H1 (cell line): ENCODE data around the gene MGMT. TPM values are rescaled to one million over a fixed set of nuclear protein-coding genes. Genes with fewer than 3 reads are reported as not detected.

Experiments used
- CHD1 ChIP-seq: IDR thresholded peaks from 2 replicates; pipeline ENCODE4 v1.6.1; 2012; ENCODE audit warnings: low read depth, low read length, improper control_type of control experiment
- FOSL1 ChIP-seq: IDR thresholded peaks from 2 replicates; pipeline ENCODE4 v1.6.1; 2011; ENCODE audit warnings: mild to moderate bottlenecking, low read depth, low read length, moderate library complexity; ENCODE audit not compliant: insufficient read depth
- RNF2 ChIP-seq: fragments of 200-900, 300-1000 bp; sonication (generic); IDR thresholded peaks from 2 replicates; pipeline ENCODE4 v1.7.1; 2016; ENCODE audit warnings: borderline replicate concordance, low read depth, mild to moderate bottlenecking, antibody characterized with exemption, low read length; ENCODE audit not compliant: poor library complexity, severe bottlenecking; ENCODE audit errors: missing control alignments
- SP2 ChIP-seq: IDR thresholded peaks from 2 replicates; pipeline ENCODE4 v1.6.1; 2012; ENCODE audit warnings: mild to moderate bottlenecking, low read length, inconsistent platforms
- TAF7 ChIP-seq: optimal IDR thresholded peaks from 2 replicates; pipeline ENCODE3; 2011; ENCODE audit warnings: low read depth, mild to moderate bottlenecking, inconsistent platforms, low read length, moderate library complexity, borderline replicate concordance
- polyA plus RNA-seq, 7 experiments: library from polyadenylated mRNA; depleted of rRNA in 3 of 7; stranded (reverse) in 5 of 7; unstranded in 2 of 7; fragments of >200 nt in 5 of 7; fragments of 200-250 nt in 2 of 7; gene quantifications; 1 replicate in 5 of 7; 2 replicates in 1 of 7; 4 replicates in 1 of 7; pipeline versions ENCODE4 v1.2.1 to v1.2.3, GENCODE V29; 2011 to 2013; ENCODE audit warnings: missing spikeins in 2 of 7, mixed read lengths in 2 of 7
- total RNA-seq: library from RNA; stranded (reverse); fragmentation: NEBNext Ultra II Directional; extraction: Animal tissue kit (Norgen Biotek cat#: 25700); gene quantifications from 2 replicates; pipeline ENCODE4 v1.2.1, GENCODE V29; 2021
- TF ChIP-seq, protein P1 (sequence below): fragments of 300-600 bp; sonication (generic); IDR thresholded peaks from 2 replicates; pipeline ENCODE4 v1.7.1; 2012; ENCODE audit warnings: low read length, moderate library complexity, mild to moderate bottlenecking, inconsistent platforms; ENCODE audit not compliant: insufficient replicate concordance
- TF ChIP-seq, protein P2 (sequence below): IDR thresholded peaks from 2 replicates; pipeline ENCODE4 v1.6.1; 2012; ENCODE audit warnings: inconsistent platforms
- TF ChIP-seq, protein P3 (sequence below), 3 experiments: IDR thresholded peaks; 1 replicate in 2 of 3; 2 replicates in 1 of 3; pipeline versions ENCODE4 v1.5.1 to v1.6.1; 2011; ENCODE audit warnings: low read length in 3 of 3, mild to moderate bottlenecking in 3 of 3, inconsistent platforms in 2 of 3, low read depth in 1 of 3, moderate library complexity in 1 of 3; ENCODE audit not compliant: insufficient read depth in 1 of 3; ENCODE audit errors: control extremely low read depth in 1 of 3

The MGMT gene
- total and polyA plus RNA-seq, 2 of the 8 experiments (the other 6 are each of a cell fraction or from before 2014, with no cell fraction given), result 9.9 to 10.7 TPM

DNA sequence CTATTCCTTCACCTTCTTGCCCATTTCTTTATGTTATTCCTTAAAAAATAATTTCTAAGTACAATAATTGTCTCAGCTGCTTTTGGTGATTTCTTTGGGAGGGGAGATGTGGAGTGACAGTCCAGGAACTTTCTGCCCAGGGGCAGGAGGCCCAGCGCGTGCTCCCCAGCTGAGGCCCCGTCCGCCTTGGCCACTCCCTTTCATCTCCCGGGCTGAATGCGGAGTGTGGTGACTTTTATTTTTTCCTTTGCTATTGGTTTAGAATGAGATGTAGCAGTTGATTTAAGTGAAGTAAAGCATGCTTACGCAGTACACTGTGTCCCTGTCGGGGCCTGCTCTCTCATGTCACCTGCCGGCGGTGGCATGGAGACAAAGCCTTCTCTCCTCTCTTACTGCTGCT, 141.6 kb downstream of the MGMT start (continued):
- TF ChIP-seq, protein P1, sequence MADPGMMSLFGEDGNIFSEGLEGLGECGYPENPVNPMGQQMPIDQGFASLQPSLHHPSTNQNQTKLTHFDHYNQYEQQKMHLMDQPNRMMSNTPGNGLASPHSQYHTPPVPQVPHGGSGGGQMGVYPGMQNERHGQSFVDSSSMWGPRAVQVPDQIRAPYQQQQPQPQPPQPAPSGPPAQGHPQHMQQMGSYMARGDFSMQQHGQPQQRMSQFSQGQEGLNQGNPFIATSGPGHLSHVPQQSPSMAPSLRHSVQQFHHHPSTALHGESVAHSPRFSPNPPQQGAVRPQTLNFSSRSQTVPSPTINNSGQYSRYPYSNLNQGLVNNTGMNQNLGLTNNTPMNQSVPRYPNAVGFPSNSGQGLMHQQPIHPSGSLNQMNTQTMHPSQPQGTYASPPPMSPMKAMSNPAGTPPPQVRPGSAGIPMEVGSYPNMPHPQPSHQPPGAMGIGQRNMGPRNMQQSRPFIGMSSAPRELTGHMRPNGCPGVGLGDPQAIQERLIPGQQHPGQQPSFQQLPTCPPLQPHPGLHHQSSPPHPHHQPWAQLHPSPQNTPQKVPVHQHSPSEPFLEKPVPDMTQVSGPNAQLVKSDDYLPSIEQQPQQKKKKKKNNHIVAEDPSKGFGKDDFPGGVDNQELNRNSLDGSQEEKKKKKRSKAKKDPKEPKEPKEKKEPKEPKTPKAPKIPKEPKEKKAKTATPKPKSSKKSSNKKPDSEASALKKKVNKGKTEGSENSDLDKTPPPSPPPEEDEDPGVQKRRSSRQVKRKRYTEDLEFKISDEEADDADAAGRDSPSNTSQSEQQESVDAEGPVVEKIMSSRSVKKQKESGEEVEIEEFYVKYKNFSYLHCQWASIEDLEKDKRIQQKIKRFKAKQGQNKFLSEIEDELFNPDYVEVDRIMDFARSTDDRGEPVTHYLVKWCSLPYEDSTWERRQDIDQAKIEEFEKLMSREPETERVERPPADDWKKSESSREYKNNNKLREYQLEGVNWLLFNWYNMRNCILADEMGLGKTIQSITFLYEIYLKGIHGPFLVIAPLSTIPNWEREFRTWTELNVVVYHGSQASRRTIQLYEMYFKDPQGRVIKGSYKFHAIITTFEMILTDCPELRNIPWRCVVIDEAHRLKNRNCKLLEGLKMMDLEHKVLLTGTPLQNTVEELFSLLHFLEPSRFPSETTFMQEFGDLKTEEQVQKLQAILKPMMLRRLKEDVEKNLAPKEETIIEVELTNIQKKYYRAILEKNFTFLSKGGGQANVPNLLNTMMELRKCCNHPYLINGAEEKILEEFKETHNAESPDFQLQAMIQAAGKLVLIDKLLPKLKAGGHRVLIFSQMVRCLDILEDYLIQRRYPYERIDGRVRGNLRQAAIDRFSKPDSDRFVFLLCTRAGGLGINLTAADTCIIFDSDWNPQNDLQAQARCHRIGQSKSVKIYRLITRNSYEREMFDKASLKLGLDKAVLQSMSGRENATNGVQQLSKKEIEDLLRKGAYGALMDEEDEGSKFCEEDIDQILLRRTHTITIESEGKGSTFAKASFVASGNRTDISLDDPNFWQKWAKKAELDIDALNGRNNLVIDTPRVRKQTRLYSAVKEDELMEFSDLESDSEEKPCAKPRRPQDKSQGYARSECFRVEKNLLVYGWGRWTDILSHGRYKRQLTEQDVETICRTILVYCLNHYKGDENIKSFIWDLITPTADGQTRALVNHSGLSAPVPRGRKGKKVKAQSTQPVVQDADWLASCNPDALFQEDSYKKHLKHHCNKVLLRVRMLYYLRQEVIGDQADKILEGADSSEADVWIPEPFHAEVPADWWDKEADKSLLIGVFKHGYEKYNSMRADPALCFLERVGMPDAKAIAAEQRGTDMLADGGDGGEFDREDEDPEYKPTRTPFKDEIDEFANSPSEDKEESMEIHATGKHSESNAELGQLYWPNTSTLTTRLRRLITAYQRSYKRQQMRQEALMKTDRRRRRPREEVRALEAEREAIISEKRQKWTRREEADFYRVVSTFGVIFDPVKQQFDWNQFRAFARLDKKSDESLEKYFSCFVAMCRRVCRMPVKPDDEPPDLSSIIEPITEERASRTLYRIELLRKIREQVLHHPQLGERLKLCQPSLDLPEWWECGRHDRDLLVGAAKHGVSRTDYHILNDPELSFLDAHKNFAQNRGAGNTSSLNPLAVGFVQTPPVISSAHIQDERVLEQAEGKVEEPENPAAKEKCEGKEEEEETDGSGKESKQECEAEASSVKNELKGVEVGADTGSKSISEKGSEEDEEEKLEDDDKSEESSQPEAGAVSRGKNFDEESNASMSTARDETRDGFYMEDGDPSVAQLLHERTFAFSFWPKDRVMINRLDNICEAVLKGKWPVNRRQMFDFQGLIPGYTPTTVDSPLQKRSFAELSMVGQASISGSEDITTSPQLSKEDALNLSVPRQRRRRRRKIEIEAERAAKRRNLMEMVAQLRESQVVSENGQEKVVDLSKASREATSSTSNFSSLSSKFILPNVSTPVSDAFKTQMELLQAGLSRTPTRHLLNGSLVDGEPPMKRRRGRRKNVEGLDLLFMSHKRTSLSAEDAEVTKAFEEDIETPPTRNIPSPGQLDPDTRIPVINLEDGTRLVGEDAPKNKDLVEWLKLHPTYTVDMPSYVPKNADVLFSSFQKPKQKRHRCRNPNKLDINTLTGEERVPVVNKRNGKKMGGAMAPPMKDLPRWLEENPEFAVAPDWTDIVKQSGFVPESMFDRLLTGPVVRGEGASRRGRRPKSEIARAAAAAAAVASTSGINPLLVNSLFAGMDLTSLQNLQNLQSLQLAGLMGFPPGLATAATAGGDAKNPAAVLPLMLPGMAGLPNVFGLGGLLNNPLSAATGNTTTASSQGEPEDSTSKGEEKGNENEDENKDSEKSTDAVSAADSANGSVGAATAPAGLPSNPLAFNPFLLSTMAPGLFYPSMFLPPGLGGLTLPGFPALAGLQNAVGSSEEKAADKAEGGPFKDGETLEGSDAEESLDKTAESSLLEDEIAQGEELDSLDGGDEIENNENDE, result no peak
- TF ChIP-seq SP2 (no peak), CHD1 (no peak), RNF2 (no peak), TAF7 (no peak), FOSL1 (no peak)
- TF ChIP-seq, protein P2, sequence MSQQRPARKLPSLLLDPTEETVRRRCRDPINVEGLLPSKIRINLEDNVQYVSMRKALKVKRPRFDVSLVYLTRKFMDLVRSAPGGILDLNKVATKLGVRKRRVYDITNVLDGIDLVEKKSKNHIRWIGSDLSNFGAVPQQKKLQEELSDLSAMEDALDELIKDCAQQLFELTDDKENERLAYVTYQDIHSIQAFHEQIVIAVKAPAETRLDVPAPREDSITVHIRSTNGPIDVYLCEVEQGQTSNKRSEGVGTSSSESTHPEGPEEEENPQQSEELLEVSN, result no peak
- TF ChIP-seq, protein P3, sequence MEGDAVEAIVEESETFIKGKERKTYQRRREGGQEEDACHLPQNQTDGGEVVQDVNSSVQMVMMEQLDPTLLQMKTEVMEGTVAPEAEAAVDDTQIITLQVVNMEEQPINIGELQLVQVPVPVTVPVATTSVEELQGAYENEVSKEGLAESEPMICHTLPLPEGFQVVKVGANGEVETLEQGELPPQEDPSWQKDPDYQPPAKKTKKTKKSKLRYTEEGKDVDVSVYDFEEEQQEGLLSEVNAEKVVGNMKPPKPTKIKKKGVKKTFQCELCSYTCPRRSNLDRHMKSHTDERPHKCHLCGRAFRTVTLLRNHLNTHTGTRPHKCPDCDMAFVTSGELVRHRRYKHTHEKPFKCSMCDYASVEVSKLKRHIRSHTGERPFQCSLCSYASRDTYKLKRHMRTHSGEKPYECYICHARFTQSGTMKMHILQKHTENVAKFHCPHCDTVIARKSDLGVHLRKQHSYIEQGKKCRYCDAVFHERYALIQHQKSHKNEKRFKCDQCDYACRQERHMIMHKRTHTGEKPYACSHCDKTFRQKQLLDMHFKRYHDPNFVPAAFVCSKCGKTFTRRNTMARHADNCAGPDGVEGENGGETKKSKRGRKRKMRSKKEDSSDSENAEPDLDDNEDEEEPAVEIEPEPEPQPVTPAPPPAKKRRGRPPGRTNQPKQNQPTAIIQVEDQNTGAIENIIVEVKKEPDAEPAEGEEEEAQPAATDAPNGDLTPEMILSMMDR (IDR thresholded peaks at IDR 0.05; ENCODE audit: control extremely low read depth in 1 of 3, insufficient read depth in 1 of 3, low read depth in 1 of 3, low read length in 3 of 3), result no peak
